ENCODE data around the gene KDR.

DNA sequence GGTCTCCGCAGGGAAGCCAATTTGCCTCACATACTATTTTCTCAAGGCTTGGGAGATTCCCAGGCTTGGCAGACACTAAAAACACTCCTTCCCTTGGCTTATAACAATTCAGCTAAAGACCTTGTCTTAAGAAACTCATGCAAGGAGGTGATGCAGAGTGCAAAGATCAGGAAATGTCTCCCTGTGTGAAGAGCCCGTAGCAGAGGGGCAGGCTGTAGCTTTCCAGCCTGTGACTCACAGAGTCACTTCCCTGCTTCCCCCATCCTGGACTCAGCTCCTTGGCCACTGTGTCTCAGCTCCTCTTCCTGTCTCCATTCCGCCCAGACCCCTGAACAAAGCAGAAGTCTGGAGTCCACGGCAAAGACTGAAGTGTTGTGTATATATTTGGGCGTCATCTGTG, 56.1 kb downstream of the KDR start:
- TF ChIP-seq, protein P1, sequence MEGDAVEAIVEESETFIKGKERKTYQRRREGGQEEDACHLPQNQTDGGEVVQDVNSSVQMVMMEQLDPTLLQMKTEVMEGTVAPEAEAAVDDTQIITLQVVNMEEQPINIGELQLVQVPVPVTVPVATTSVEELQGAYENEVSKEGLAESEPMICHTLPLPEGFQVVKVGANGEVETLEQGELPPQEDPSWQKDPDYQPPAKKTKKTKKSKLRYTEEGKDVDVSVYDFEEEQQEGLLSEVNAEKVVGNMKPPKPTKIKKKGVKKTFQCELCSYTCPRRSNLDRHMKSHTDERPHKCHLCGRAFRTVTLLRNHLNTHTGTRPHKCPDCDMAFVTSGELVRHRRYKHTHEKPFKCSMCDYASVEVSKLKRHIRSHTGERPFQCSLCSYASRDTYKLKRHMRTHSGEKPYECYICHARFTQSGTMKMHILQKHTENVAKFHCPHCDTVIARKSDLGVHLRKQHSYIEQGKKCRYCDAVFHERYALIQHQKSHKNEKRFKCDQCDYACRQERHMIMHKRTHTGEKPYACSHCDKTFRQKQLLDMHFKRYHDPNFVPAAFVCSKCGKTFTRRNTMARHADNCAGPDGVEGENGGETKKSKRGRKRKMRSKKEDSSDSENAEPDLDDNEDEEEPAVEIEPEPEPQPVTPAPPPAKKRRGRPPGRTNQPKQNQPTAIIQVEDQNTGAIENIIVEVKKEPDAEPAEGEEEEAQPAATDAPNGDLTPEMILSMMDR (IDR thresholded peaks at IDR 0.05), result no peak
- TF ChIP-seq POLR2A (IDR thresholded peaks at IDR 0.05), result no peak

Measured in gastroesophageal sphincter (tissue), 3 donors.